OCI-LY3 (cell line): ENCODE data around the gene RBM41.
A peak's percentile ranks its signal among the peaks of the same experiment; 100 is the strongest.

Source experiments
- H2AFZ ChIP-seq: fragments of 200-600, 300-600 bp; shearing (Covaris generic); 2 replicates; pipeline ENCODE4 v1.6.0; 2014; ENCODE audit warnings: antibody characterized with exemption, low read depth, low read length
- H3K27ac ChIP-seq: fragments of 200-600, 300-600 bp; sonication (generic); 2 replicates; pipeline ENCODE4 v1.5.1; 2014; ENCODE audit warnings: mild to moderate bottlenecking, low read length, moderate library complexity, mixed read lengths
- H3K27me3 ChIP-seq: fragments of 200-600, 300-600 bp; sonication (generic); 2 replicates; pipeline ENCODE4 v1.6.1; 2014; ENCODE audit warnings: low read depth, low read length, mixed read lengths
- H3K36me3 ChIP-seq: fragments of 200-600, 300-600 bp; sonication (generic); replicated peaks from 2 replicates; pipeline ENCODE3; 2014; ENCODE audit warnings: low read depth, low read length, mixed read lengths
- H3K4me1 ChIP-seq: fragments of 300-600, 200-600 bp; sonication (generic); 2 replicates; pipeline ENCODE4 v1.6.1; 2014; ENCODE audit warnings: low read length, mixed read lengths
- H3K4me2 ChIP-seq: fragments of 200-600, 300-600 bp; sonication (generic); 2 replicates; pipeline ENCODE4 v1.6.1; 2014; ENCODE audit warnings: low read length, mixed read lengths
- H3K4me3 ChIP-seq: fragments of 300-600, 200-600 bp; sonication (generic); 2 replicates; pipeline ENCODE4 v1.5.1; 2014; ENCODE audit warnings: antibody characterized with exemption, mild to moderate bottlenecking, low read length, moderate library complexity
- H3K79me2 ChIP-seq: fragments of 300-600, 200-600 bp; shearing (Covaris generic); 2 replicates; pipeline ENCODE4 v1.6.1; 2014; ENCODE audit warnings: mild to moderate bottlenecking, low read length, mixed read lengths
- H3K9ac ChIP-seq: fragments of 300-600, 200-600 bp; shearing (Covaris generic); 2 replicates; pipeline ENCODE4 v1.6.0; 2014; ENCODE audit warnings: mild to moderate bottlenecking, low read length, moderate library complexity
- H3K9me3 ChIP-seq: fragments of 200-600, 300-600 bp; shearing (Covaris generic); 2 replicates; pipeline ENCODE4 v1.6.1; 2014; ENCODE audit warnings: low read length, mixed read lengths; ENCODE audit not compliant: insufficient read depth
- H4K20me1 ChIP-seq: fragments of 200-600, 300-600 bp; sonication (generic); 2 replicates; pipeline ENCODE4 v1.6.1; 2016; ENCODE audit warnings: low read length, mixed read lengths; ENCODE audit not compliant: insufficient read depth
- CTCF ChIP-seq: fragments of 200-600, 300-600 bp; sonication (generic); IDR thresholded peaks from 2 replicates; pipeline ENCODE4 v1.5.1; 2014; ENCODE audit warnings: antibody characterized with exemption, low read length, low read depth
- EZH2phosphoT487 ChIP-seq: fragments of 200-600 bp; shearing (Covaris generic); IDR thresholded peaks from 2 replicates; pipeline ENCODE4 v1.6.1; 2018; ENCODE audit warnings: antibody characterized with exemption, mixed run types, low read depth

RBM41 gene

GRCh38 chrX:107050195-107050709 lies 68.4 kb downstream of the RBM41 start:
- Histone ChIP-seq H3K4me1 (no peaks in the 10 kb centered on the region), H3K27me3 (no peaks in the 10 kb centered on the region), H3K79me2 (no peaks in the 10 kb centered on the region), H3K9ac (no peak overlapping the region), H3K4me2 (no peak overlapping the region), H2AFZ (no peak overlapping the region), H3K4me3 (no peak overlapping the region), H3K27ac (no peak overlapping the region), H4K20me1 (no peaks in the 10 kb centered on the region), H3K9me3 (no peaks in the 10 kb centered on the region), H3K36me3 (no peaks in the 10 kb centered on the region)
- TF ChIP-seq CTCF (no peak), EZH2phosphoT487 (no peak)

- Histone ChIP-seq H3K27me3 (no peaks in the 10 kb centered on the region), H4K20me1 (no peaks in the 10 kb centered on the region), H3K79me2 (no peaks in the 10 kb centered on the region), H3K9me3 (no peaks in the 10 kb centered on the region), H2AFZ (no peak overlapping the region), H3K4me1 (no peaks in the 10 kb centered on the region), H3K4me2 (no peak overlapping the region), H3K9ac (no peak overlapping the region), H3K4me3 (no peak overlapping the region), H3K27ac (no peak overlapping the region), H3K36me3 (no peaks in the 10 kb centered on the region)
- TF ChIP-seq EZH2phosphoT487 (no peak), CTCF (no peak)
These were observed 71.0 kb downstream of the RBM41 start for GRCh38 chrX:107047622-107048021.

GRCh38 chrX:107029752-107030151 lies 88.9 kb downstream of the RBM41 start:
- H3K27me3 ChIP-seq: no peaks in the 10 kb centered on the region
- no peak overlapping the region for H3K4me3 ChIP-seq
- no peaks in the 10 kb centered on the region for H3K9me3 ChIP-seq

GRCh38 chrX:107025545-107025944 lies 93.1 kb downstream of the RBM41 start:
- no peaks in the 10 kb centered on the region for H3K9me3 ChIP-seq
- H4K20me1 ChIP-seq: no peaks in the 10 kb centered on the region
- no peak overlapping the region for H3K27ac ChIP-seq
- H3K79me2 ChIP-seq: no peaks in the 10 kb centered on the region
- no peak overlapping the region for H3K4me3 ChIP-seq
- no peak overlapping the region for H2AFZ ChIP-seq
- H3K9ac ChIP-seq: no peak overlapping the region
- no peak for TF ChIP-seq EZH2phosphoT487
- peak; percentile 73 for TF ChIP-seq CTCF
- H3K4me2 ChIP-seq: no peak overlapping the region
- H3K4me1 ChIP-seq: no peaks in the 10 kb centered on the region
- H3K27me3 ChIP-seq: no peaks in the 10 kb centered on the region
- no peaks in the 10 kb centered on the region for H3K36me3 ChIP-seq

More at GRCh38 chrX:107029752-107030151, 88.9 kb downstream of the RBM41 start:
- no peak overlapping the region for H2AFZ ChIP-seq
- no peak overlapping the region for H3K9ac ChIP-seq
- no peak overlapping the region for H3K27ac ChIP-seq
- no peaks in the 10 kb centered on the region for H4K20me1 ChIP-seq
- no peak overlapping the region for H3K4me2 ChIP-seq
- TF ChIP-seq CTCF (no peak), EZH2phosphoT487 (no peak)
- no peaks in the 10 kb centered on the region for H3K4me1 ChIP-seq
- no peaks in the 10 kb centered on the region for H3K36me3 ChIP-seq
- H3K79me2 ChIP-seq: no peaks in the 10 kb centered on the region
